ENCODE results near the gene CLASRP.

GRCh38 chr19:45103156-45103507, 64.3 kb downstream of the CLASRP start:
- TF ChIP-seq EZH2 (IDR thresholded peaks at IDR 0.05; ENCODE audit: insufficient read depth, poor library complexity, severe bottlenecking) (no peak), EZH2phosphoT487 (IDR thresholded peaks at IDR 0.05; ENCODE audit: insufficient read depth, low read depth) (no peak)
